ENCODE data around the gene MED4.

DNA sequence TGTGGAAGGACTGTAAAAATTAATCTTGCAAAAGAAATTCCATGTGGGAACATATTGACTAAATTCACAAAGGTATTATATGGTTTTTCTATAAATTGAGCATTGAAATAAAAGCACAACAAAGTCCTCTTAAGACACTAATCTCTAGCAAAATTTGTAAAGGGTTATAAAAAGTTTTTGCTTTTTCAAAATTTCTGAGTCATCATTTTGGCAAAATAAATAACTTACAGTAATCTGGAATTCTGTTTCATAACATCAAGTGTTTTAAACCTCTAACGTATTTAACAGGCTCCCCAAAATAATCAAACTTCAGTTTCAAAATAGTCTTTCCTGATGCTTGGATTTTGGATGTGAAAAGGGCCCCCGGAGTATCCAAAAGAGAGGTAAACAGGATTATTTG, 26.0 kb downstream of the MED4 start:
- TF ChIP-seq YY1 (IDR thresholded peaks at IDR 0.05; ENCODE audit: low read depth, low read length) = no peak
- no peak for TF ChIP-seq SIN3A (conservative IDR thresholded peaks at IDR 0.05 in 1 of 2, IDR thresholded peaks at IDR 0.05 in 1 of 2; ENCODE audit: low read depth in 1 of 2, low read length in 2 of 2)
- TF ChIP-seq GABPA (IDR thresholded peaks at IDR 0.05; ENCODE audit: borderline replicate concordance, insufficient read depth, low read length) = no peak
- TF ChIP-seq, protein P1, sequence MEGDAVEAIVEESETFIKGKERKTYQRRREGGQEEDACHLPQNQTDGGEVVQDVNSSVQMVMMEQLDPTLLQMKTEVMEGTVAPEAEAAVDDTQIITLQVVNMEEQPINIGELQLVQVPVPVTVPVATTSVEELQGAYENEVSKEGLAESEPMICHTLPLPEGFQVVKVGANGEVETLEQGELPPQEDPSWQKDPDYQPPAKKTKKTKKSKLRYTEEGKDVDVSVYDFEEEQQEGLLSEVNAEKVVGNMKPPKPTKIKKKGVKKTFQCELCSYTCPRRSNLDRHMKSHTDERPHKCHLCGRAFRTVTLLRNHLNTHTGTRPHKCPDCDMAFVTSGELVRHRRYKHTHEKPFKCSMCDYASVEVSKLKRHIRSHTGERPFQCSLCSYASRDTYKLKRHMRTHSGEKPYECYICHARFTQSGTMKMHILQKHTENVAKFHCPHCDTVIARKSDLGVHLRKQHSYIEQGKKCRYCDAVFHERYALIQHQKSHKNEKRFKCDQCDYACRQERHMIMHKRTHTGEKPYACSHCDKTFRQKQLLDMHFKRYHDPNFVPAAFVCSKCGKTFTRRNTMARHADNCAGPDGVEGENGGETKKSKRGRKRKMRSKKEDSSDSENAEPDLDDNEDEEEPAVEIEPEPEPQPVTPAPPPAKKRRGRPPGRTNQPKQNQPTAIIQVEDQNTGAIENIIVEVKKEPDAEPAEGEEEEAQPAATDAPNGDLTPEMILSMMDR (IDR thresholded peaks at IDR 0.05; ENCODE audit: control extremely low read depth in 1 of 3, insufficient read depth in 1 of 3, low read depth in 1 of 3, low read length in 3 of 3) = no peak
- TF ChIP-seq CEBPB (IDR thresholded peaks at IDR 0.05; ENCODE audit: low read depth, low read length) = no peak
- no peak for TF ChIP-seq SP2 (IDR thresholded peaks at IDR 0.05; ENCODE audit: low read length)
- no peak for TF ChIP-seq POLR2A (IDR thresholded peaks at IDR 0.05; ENCODE audit: control extremely low read depth in 1 of 2, low read depth in 2 of 2, low read length in 2 of 2)
- TF ChIP-seq, protein P2, sequence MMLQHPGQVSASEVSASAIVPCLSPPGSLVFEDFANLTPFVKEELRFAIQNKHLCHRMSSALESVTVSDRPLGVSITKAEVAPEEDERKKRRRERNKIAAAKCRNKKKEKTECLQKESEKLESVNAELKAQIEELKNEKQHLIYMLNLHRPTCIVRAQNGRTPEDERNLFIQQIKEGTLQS (IDR thresholded peaks at IDR 0.05; ENCODE audit: insufficient read depth, low read depth, low read length) = no peak
- TF ChIP-seq HDAC2 (IDR thresholded peaks at IDR 0.05; ENCODE audit: borderline replicate concordance in 1 of 2, low read depth in 2 of 2, low read length in 2 of 2) = no peak
- no peak for TF ChIP-seq TAF1 (IDR thresholded peaks at IDR 0.05; ENCODE audit: low read depth, low read length)
- TF ChIP-seq, protein P3, sequence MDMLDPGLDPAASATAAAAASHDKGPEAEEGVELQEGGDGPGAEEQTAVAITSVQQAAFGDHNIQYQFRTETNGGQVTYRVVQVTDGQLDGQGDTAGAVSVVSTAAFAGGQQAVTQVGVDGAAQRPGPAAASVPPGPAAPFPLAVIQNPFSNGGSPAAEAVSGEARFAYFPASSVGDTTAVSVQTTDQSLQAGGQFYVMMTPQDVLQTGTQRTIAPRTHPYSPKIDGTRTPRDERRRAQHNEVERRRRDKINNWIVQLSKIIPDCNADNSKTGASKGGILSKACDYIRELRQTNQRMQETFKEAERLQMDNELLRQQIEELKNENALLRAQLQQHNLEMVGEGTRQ (IDR thresholded peaks at IDR 0.05; ENCODE audit: low read length) = no peak
- TF ChIP-seq SP1 (IDR thresholded peaks at IDR 0.05; ENCODE audit: low read depth, low read length) = no peak
- TF ChIP-seq, protein P4, sequence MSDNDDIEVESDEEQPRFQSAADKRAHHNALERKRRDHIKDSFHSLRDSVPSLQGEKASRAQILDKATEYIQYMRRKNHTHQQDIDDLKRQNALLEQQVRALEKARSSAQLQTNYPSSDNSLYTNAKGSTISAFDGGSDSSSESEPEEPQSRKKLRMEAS (IDR thresholded peaks at IDR 0.05) = no peak
- no peak for TF ChIP-seq PHF8 (conservative IDR thresholded peaks at IDR 0.05; ENCODE audit: low read depth, low read length)
